GM12878 (cell line): ENCODE measurements around the gene FAM193B. TPM values are rescaled to one million over a fixed set of nuclear protein-coding genes. Genes with fewer than 3 reads are reported as not detected.

Experiments used
- CTCF ChIP-seq, 3 experiments: IDR thresholded peaks in 2 of 3; conservative IDR thresholded peaks in 1 of 3; 2 replicates each; pipeline ENCODE4 v1.5.1; 2011; ENCODE audit warnings: low read depth in 3 of 3, low read length in 3 of 3, mild to moderate bottlenecking in 3 of 3, control low read depth in 2 of 3, moderate library complexity in 2 of 3, inconsistent platforms in 1 of 3, mixed read lengths in 1 of 3; ENCODE audit not compliant: control insufficient read depth in 2 of 3, insufficient read depth in 1 of 3; ENCODE audit errors: extremely low read depth in 1 of 3
- JUNB ChIP-seq: IDR thresholded peaks from 2 replicates; pipeline ENCODE4 v1.6.1; 2016; ENCODE audit warnings: antibody characterized with exemption, mild to moderate bottlenecking
- NKRF ChIP-seq: fragments of 450-650 bp; conservative IDR thresholded peaks from 2 replicates; pipeline ENCODE4 v1.6.1; 2017; ENCODE audit warnings: mild to moderate bottlenecking, moderate library complexity
- USF1 ChIP-seq: IDR thresholded peaks from 2 replicates; pipeline ENCODE4 v1.6.1; 2011; ENCODE audit warnings: borderline replicate concordance, low read depth, mild to moderate bottlenecking, moderate library complexity, mixed read lengths, low read length; ENCODE audit not compliant: insufficient read depth; ENCODE audit errors: extremely low read length
- polyA plus RNA-seq, 11 experiments: library from polyadenylated mRNA; depleted of rRNA in 4 of 11; unstranded in 6 of 11; stranded (reverse) in 5 of 11; fragments of >200 nt; fragmentation: Nextera tagmentation in 4 of 11; fragmentation: Illumina TruSeq in 1 of 11; extraction: Ambion mirVana in 4 of 11; extraction: Trizol in 1 of 11; gene quantifications; 1 replicate in 1 of 11; 2 replicates in 10 of 11; pipeline versions ENCODE4 v1.2.1 to v1.2.3, GENCODE V29; 2011 to 2016; ENCODE audit warnings: inconsistent platforms in 2 of 11, missing spikeins in 2 of 11, low read depth in 1 of 11
- total RNA-seq, 4 experiments: library from RNA; depleted of rRNA in 3 of 4; stranded (reverse); fragments of >200 nt in 3 of 4; fragmentation: Illumina TruSeq in 1 of 4; extraction: Trizol in 1 of 4; gene quantifications; 2 replicates each; pipeline versions ENCODE4 v1.2.1 to v1.2.3, GENCODE V29; 2013 to 2021

FAM193B gene
- total and polyA plus RNA-seq, 10 of the 15 experiments (the other 5 are each of a cell fraction or from before 2014, with no cell fraction given) = 3.3 to 47.0 (median 25.1) TPM

- TF ChIP-seq CTCF (IDR thresholded peaks at IDR 0.05 in 2 of 3, conservative IDR thresholded peaks at IDR 0.05 in 1 of 3; ENCODE audit: control insufficient read depth in 2 of 3, extremely low read depth in 1 of 3, insufficient read depth in 1 of 3, low read depth in 3 of 3, low read length in 3 of 3) (peak; percentile 14 to 32 (median 19); a peak in 2 of 6 replicates), NKRF (peak; percentile 82), USF1 (no peak), JUNB (no peak)
- TF ChIP-seq, all 136 proteins: peak for 33
These were observed 44.3 kb downstream of the FAM193B start (continued) for GRCh38 chr5:177509991-177510566.
